ENCODE results near the gene LGALS3BP. TPM values are rescaled to one million over a fixed set of nuclear protein-coding genes. Genes with fewer than 3 reads are reported as not detected.

LGALS3BP gene
- total RNA-seq, 1 experiment from 2014 or later, result 361 TPM

DNA sequence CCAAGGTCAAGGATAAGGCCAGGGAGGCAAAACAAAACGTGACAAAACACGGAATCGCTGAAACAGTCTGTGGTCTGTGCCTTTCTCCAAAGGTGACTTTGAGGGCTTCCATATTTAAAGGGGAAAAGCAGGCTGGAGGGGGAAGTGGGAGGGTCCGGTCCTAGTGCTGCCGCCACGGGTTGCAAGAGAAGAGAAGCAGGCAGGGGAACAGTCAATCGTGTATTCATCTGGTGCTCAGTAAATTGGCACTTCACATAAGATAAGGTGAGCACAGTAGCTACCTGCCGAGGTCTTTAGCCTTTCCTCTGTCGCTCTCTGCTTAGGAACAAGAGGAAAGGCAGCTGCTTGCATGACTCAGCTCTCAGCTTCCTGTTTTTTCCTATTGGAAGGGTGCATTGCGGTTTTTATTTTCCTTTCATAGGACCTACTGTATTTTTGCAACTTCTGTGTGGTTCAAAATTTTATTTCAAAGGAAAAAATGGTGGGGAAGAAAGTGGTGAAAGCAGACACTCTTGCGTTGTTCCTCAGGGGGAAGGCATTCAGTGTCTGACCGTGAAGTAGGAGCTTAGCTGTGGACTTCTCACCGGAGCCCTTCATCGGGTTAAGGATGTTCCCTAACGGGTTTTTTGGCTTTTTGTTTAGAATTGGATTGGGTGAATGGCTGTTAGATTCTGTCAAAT is 7.1 kb upstream of the LGALS3BP start:
- BruUV-seq (replicated peaks), result TSS peak; percentile 51
- in situ Hi-C loops (cut with HindIII; ENCODE audit: low pct_unique_long_range_greater_than_20kb, low sequenced_read_pairs) (no loop called here), intact Hi-C loops (cut with micrococcal nuclease; ENCODE audit: unreplicated experiment) (no loop called here)
- ChIA-PET POLR2A (no interaction called here), CTCF (interaction anchor here (0.6 to 0.8 kb wide), 3 partner anchors 8 to 85 kb away, joined by 3 to 6 read pairs (median 3); no protein-coding TSS in a partner anchor)
- Histone ChIP-seq H3K27ac (ENCODE audit: low read length) (peak overlapping the region; percentile 84), H3K4me3 (ENCODE audit: low read depth in 2 of 2, low read length in 2 of 2) (peak overlapping the region; percentile 27 to 58), H3K9me3 (ENCODE audit: control insufficient read depth, insufficient read depth, low read depth, low read length) (no peaks in the 10 kb centered on the region), H3K4me1 (ENCODE audit: control insufficient read depth, insufficient read depth, low read length) (peaks cover 16% of the 10 kb centered on the region), H3K27me3 (ENCODE audit: control insufficient read depth, insufficient read depth, low read length) (no peaks in the 10 kb centered on the region), H3K36me3 (ENCODE audit: control insufficient read depth, insufficient read depth, low read length) (no peaks in the 10 kb centered on the region)
- DNase-seq (ENCODE audit: low read depth, low spot score), result peak; percentile 36
- TF ChIP-seq POLR2AphosphoS5 (IDR thresholded peaks at IDR 0.05; ENCODE audit: low read depth, low read length) (peak; percentile 68), SIN3A (IDR thresholded peaks at IDR 0.05; ENCODE audit: borderline replicate concordance, insufficient read depth, low read depth, low read length) (no peak)
- ATAC-seq, result peak; percentile 74

DNA sequence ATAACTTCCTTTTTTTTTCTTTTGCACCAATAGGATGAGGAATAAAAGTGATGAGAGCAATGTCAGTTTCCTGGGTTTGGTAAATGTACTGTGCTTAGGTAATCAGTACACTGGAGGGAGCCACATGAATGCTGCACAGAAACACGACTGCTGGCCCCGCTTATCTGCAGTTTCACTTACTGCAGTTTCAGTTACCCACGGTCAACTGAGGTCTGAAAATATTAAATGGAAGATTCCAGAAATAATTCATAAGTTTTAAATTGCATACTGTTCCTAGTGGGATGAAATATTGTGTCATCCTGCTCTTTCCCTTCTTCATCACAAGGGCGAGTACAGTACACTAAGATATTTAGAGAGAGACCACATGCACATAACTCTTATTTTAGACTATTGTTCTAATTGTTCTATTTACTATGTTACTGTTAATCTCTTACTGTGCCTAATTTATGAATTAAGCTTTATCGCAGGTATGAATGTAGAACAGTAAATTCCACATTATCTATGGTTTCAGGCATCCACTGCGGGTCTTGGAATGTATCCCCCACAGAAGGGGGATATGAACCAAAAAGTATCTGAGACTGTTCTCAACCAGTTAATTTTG is 6.4 kb upstream of the LGALS3BP start:
- H3K27me3 ChIP-seq (ENCODE audit: control insufficient read depth, insufficient read depth, low read length), result no peaks in the 10 kb centered on the region
- in situ Hi-C loops (cut with HindIII; ENCODE audit: low pct_unique_long_range_greater_than_20kb, low sequenced_read_pairs), result no loop called here
- H3K4me3 ChIP-seq (ENCODE audit: low read depth in 2 of 2, low read length in 2 of 2), result peak overlapping the region; percentile 27 to 58
- ChIA-PET POLR2A (no interaction called here), CTCF (interaction anchor here (0.6 to 1.7 kb wide), 3 partner anchors 15 to 86 kb away, joined by 3 to 6 read pairs (median 4); no protein-coding TSS in a partner anchor)
- DNase-seq (ENCODE audit: low read depth, low spot score) (no peak), ATAC-seq (peak; percentile 55)
- H3K27ac ChIP-seq (ENCODE audit: low read length), result peak overlapping the region; percentile 84
- no TSS peak for BruUV-seq (replicated peaks)
- H3K4me1 ChIP-seq (ENCODE audit: control insufficient read depth, insufficient read depth, low read length), result peaks cover 16% of the 10 kb centered on the region
- intact Hi-C loops (cut with micrococcal nuclease; ENCODE audit: unreplicated experiment), result no loop called here
- no peaks in the 10 kb centered on the region for H3K36me3 ChIP-seq (ENCODE audit: control insufficient read depth, insufficient read depth, low read length)
- TF ChIP-seq, protein P1, sequence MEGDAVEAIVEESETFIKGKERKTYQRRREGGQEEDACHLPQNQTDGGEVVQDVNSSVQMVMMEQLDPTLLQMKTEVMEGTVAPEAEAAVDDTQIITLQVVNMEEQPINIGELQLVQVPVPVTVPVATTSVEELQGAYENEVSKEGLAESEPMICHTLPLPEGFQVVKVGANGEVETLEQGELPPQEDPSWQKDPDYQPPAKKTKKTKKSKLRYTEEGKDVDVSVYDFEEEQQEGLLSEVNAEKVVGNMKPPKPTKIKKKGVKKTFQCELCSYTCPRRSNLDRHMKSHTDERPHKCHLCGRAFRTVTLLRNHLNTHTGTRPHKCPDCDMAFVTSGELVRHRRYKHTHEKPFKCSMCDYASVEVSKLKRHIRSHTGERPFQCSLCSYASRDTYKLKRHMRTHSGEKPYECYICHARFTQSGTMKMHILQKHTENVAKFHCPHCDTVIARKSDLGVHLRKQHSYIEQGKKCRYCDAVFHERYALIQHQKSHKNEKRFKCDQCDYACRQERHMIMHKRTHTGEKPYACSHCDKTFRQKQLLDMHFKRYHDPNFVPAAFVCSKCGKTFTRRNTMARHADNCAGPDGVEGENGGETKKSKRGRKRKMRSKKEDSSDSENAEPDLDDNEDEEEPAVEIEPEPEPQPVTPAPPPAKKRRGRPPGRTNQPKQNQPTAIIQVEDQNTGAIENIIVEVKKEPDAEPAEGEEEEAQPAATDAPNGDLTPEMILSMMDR (IDR thresholded peaks at IDR 0.05), result no peak; the same call in 1 of the 2 replicates
- no peak for TF ChIP-seq SIN3A (IDR thresholded peaks at IDR 0.05; ENCODE audit: borderline replicate concordance, insufficient read depth, low read depth, low read length)
- TF ChIP-seq TCF7L2 (IDR thresholded peaks at IDR 0.05; ENCODE audit: low read depth, low read length), result no peak
- TF ChIP-seq REST (IDR thresholded peaks at IDR 0.05; ENCODE audit: insufficient read depth in 1 of 2, low read depth in 2 of 2, low read length in 1 of 2), result no peak
- TF ChIP-seq POLR2AphosphoS5 (IDR thresholded peaks at IDR 0.05; ENCODE audit: low read depth, low read length), result no peak
- no peaks in the 10 kb centered on the region for H3K9me3 ChIP-seq (ENCODE audit: control insufficient read depth, insufficient read depth, low read depth, low read length)

Data from Panc1 (cell line).